ENCODE measurements around the gene BPI. TPM values are rescaled to one million over a fixed set of nuclear protein-coding genes. Genes with fewer than 3 reads are reported as not detected.

The BPI gene
- polyA plus RNA-seq, 1 donor (not counting 4 experiments of a cell fraction or from before 2014, with no cell fraction given), result not detected

- Histone ChIP-seq H3K27me3 (ENCODE audit: control insufficient read depth, extremely low read depth, insufficient read depth, low read length) (no peaks in the 10 kb centered on the region), H3K4me3 (ENCODE audit: control insufficient read depth in 2 of 3, extremely low read depth in 1 of 3, insufficient read depth in 2 of 3, low read depth in 1 of 3, low read length in 3 of 3) (no peak overlapping the region), H3K36me3 (ENCODE audit: control insufficient read depth in 2 of 2, extremely low read depth in 1 of 2, insufficient read depth in 2 of 2, low read length in 2 of 2) (no peaks in the 10 kb centered on the region), H3K9me1 (ENCODE audit: control insufficient read depth, extremely low read depth, insufficient read depth, low read length) (no peaks in the 10 kb centered on the region), H3K4me2 (ENCODE audit: control insufficient read depth, extremely low read depth, insufficient read depth, low read depth, low read length) (no peak overlapping the region), H3K4me1 (ENCODE audit: control insufficient read depth, extremely low read depth, insufficient read depth, low read length) (no peaks in the 10 kb centered on the region), H3K79me2 (ENCODE audit: control insufficient read depth, insufficient read depth, low read length) (no peaks in the 10 kb centered on the region), H3K9me3 (ENCODE audit: control insufficient read depth, low read depth, low read length) (no peaks in the 10 kb centered on the region), H3K27ac (ENCODE audit: control insufficient read depth, insufficient read depth, low read length) (no peak overlapping the region), H2AFZ (ENCODE audit: control insufficient read depth, low read length) (no peak overlapping the region), H3K9ac (ENCODE audit: control insufficient read depth, extremely low read depth, insufficient read depth, low read length) (no peak overlapping the region), H4K20me1 (ENCODE audit: control insufficient read depth, extremely low read depth, insufficient read depth, low read length) (no peaks in the 10 kb centered on the region)
- no peak for TF ChIP-seq EZH2 (IDR thresholded peaks at IDR 0.05; ENCODE audit: low read length)
- TF ChIP-seq, protein P1, sequence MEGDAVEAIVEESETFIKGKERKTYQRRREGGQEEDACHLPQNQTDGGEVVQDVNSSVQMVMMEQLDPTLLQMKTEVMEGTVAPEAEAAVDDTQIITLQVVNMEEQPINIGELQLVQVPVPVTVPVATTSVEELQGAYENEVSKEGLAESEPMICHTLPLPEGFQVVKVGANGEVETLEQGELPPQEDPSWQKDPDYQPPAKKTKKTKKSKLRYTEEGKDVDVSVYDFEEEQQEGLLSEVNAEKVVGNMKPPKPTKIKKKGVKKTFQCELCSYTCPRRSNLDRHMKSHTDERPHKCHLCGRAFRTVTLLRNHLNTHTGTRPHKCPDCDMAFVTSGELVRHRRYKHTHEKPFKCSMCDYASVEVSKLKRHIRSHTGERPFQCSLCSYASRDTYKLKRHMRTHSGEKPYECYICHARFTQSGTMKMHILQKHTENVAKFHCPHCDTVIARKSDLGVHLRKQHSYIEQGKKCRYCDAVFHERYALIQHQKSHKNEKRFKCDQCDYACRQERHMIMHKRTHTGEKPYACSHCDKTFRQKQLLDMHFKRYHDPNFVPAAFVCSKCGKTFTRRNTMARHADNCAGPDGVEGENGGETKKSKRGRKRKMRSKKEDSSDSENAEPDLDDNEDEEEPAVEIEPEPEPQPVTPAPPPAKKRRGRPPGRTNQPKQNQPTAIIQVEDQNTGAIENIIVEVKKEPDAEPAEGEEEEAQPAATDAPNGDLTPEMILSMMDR (optimal IDR thresholded peaks at IDR 0.05 in 1 of 3, IDR thresholded peaks at IDR 0.05 in 1 of 3, conservative IDR thresholded peaks at IDR 0.05 in 1 of 3; ENCODE audit: extremely low read depth in 1 of 3, insufficient read depth in 2 of 3, low read length in 3 of 3), result no peak
- DNase-seq (ENCODE audit: low read depth, low spot score) (no peak), FAIRE-seq (no peak)
- dilution Hi-C loops (cut with MboI; ENCODE audit: extremely low pct_ligation_motif_present, low sequenced_read_pairs), result no loop called here
These were observed 82.0 kb downstream of the BPI start for GRCh38 chr20:38386004-38386403.

DNA sequence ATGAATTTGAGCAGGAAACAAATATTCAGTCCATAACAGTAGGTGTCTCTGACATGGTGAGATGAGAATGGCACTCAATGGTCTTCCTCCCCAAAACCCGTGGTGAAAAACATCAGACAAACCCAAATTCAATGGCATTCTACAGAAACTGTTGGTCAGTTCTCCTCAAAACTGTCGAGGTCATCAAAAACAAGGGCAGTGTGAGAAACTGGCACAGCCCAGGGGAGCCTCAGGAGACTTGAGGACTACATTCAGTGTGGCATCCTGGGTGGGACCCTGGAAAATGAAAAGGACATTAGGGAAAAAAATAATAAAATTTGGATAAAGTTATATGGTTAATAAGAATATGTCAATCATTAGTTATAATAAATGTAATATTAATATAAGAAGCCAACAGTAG is 82.9 kb downstream of the BPI start:
- Histone ChIP-seq H3K27me3 (ENCODE audit: control insufficient read depth, extremely low read depth, insufficient read depth, low read length) (no peaks in the 10 kb centered on the region), H3K4me2 (ENCODE audit: control insufficient read depth, extremely low read depth, insufficient read depth, low read depth, low read length) (no peak overlapping the region), H3K4me1 (ENCODE audit: control insufficient read depth, extremely low read depth, insufficient read depth, low read length) (no peaks in the 10 kb centered on the region), H3K36me3 (ENCODE audit: control insufficient read depth in 2 of 2, extremely low read depth in 1 of 2, insufficient read depth in 2 of 2, low read length in 2 of 2) (no peaks in the 10 kb centered on the region), H3K9me1 (ENCODE audit: control insufficient read depth, extremely low read depth, insufficient read depth, low read length) (no peaks in the 10 kb centered on the region), H3K27ac (ENCODE audit: control insufficient read depth, insufficient read depth, low read length) (no peak overlapping the region), H2AFZ (ENCODE audit: control insufficient read depth, low read length) (no peak overlapping the region), H4K20me1 (ENCODE audit: control insufficient read depth, extremely low read depth, insufficient read depth, low read length) (no peaks in the 10 kb centered on the region), H3K79me2 (ENCODE audit: control insufficient read depth, insufficient read depth, low read length) (no peaks in the 10 kb centered on the region), H3K9ac (ENCODE audit: control insufficient read depth, extremely low read depth, insufficient read depth, low read length) (no peak overlapping the region), H3K4me3 (ENCODE audit: control insufficient read depth in 2 of 3, extremely low read depth in 1 of 3, insufficient read depth in 2 of 3, low read depth in 1 of 3, low read length in 3 of 3) (no peak overlapping the region), H3K9me3 (ENCODE audit: control insufficient read depth, low read depth, low read length) (no peaks in the 10 kb centered on the region)
- DNase-seq (ENCODE audit: low read depth, low spot score) (no peak), FAIRE-seq (no peak)
- TF ChIP-seq EZH2 (IDR thresholded peaks at IDR 0.05; ENCODE audit: low read length), result no peak
- TF ChIP-seq, protein P1 (optimal IDR thresholded peaks at IDR 0.05 in 1 of 3, IDR thresholded peaks at IDR 0.05 in 1 of 3, conservative IDR thresholded peaks at IDR 0.05 in 1 of 3; ENCODE audit: extremely low read depth in 1 of 3, insufficient read depth in 2 of 3, low read length in 3 of 3), result no peak
- dilution Hi-C loops (cut with MboI; ENCODE audit: extremely low pct_ligation_motif_present, low sequenced_read_pairs), result no loop called here

Other genes starting within 250 kb of the BPI start
- 18.4 to 50.3 TPM (median 18.7 TPM) in 3 replicates for gene TGM2, start 138.9 kb upstream of the BPI start, polyA plus RNA-seq
- gene KIAA1755, start 43.4 kb upstream of the BPI start, polyA plus RNA-seq, result 0.05 to 0.07 TPM in 2 of 3 replicates, not detected in the other
- not detected in 3 replicates for gene LBP, start 42.3 kb downstream of the BPI start, polyA plus RNA-seq
- gene SNHG17, start 131.2 kb downstream of the BPI start, polyA plus RNA-seq, result 17.6 to 29.4 TPM (median 25.3 TPM) in 3 replicates
- gene RALGAPB, start 168.7 kb downstream of the BPI start, polyA plus RNA-seq, result 16.5 to 23.8 TPM (median 16.9 TPM) in 3 replicates

Data from keratinocyte (primary cell).